Islet precursor cell (in vitro differentiated cells): ENCODE results near the gene TRAPPC10.

Experiments used
- DNase-seq: peaks from one replicate; pipeline ENCODE4 v3.0.0-alpha.2; 2018

Gene TRAPPC10

GRCh38 chr21:44038063-44038462, 26.0 kb downstream of the TRAPPC10 start:
- no peak for DNase-seq

GRCh38 chr21:44039828-44040227, 27.7 kb downstream of the TRAPPC10 start:
- peak; percentile 10 for DNase-seq

GRCh38 chr21:44043613-44044012, 31.5 kb downstream of the TRAPPC10 start:
- peak; percentile 31 for DNase-seq

- peak; percentile 38 for DNase-seq
Measured at GRCh38 chr21:44046734-44047133, 34.6 kb downstream of the TRAPPC10 start.

DNA sequence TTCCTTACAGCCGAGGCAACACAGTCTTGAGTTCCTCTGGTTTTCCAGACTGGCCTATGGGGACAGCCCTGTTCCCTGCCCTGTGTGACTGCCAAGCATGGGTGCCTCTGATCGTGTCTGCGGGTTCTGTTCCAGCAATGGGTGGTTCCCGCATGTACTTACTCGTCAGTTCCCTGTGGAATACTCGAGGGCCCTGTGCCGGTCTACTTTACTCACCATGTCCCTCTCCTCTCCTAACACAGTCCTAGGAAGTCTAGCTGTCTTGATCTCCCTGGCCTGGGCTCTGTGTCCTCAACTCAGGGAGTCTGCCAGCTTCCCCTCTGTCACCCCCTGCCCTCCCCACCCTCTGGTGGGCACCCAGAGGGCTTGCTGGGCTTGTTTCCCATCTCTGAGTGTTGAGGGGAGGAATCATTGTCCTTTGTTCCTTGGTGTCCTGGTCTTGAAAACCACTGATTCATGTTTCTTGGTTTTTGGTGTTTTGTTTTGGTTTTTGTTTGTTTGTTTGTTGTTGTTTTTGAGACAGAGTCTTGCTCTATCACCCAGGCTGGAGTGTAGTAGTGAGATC, 36.0 kb downstream of the TRAPPC10 start:
- DNase-seq, result peak; percentile 36

DNA sequence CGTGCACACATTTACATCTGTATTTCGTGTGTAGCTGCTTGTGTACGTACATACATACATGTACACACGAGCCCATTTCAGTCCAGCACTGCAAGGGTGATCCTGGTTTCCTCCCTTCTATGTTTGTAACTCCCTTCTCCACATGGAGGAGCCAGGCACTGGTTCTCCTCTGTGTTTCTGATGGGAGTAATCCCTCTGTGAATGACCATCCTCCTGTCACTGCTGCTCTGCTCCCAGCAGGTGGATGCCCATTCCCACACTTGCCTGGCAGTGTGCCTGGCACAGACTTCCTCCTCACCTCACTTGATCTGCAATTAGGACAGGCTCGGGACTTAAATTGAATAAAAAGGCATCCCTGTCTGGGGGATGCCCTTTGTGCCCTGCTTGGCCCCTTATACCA, 37.1 kb downstream of the TRAPPC10 start:
- DNase-seq, result peak; percentile 27

GRCh38 chr21:44049606-44050005, 37.5 kb downstream of the TRAPPC10 start:
- no peak for DNase-seq

- no peak for DNase-seq
Measured at GRCh38 chr21:44050276-44050675, 38.2 kb downstream of the TRAPPC10 start.

DNA sequence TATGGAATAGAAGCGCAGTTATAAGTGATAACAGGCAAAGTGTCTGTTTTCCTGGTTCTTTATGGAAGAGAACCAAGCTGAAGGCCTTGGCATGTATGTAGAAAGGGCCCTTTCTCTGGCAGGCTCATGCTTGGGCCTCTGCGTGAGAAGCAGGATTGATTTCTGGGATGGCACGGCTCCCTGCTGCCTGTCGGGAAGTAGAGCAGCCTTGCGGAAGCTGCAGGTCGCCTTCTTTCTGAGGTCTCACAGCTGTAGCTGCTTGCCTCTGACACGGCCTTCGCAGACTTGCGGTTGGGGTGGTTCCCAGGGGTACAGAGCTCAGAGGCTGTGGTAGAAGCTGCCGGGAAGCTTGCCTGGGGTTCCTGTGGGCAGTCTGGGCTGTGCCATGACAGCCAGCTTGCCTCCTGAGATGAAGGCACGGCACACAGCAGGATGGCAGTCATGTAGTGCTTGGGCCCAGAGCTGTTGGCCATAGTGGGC, 39.4 kb downstream of the TRAPPC10 start:
- peak; percentile 39 for DNase-seq

GRCh38 chr21:44052071-44052829, 40.1 kb downstream of the TRAPPC10 start:
- DNase-seq, result no peak

DNA sequence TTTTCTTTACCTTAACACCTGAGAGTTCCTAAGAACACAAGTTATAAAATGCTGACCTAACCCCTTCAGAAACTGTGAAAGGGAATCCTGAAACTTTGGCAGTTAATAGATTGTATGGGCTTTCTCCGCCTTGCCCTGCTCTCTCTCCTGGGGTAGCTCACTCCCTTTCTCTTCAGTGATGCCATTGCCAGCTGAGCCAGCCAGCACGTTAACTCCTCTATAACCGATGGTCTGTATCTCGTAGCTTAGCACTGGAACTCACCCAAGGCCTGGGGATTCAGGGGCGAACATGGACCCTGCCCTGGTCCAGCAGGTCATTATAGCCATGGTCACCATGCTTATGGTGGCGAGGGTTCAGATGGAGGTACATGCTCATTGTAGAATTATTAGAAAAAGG, 40.7 kb downstream of the TRAPPC10 start:
- DNase-seq, result no peak

DNA sequence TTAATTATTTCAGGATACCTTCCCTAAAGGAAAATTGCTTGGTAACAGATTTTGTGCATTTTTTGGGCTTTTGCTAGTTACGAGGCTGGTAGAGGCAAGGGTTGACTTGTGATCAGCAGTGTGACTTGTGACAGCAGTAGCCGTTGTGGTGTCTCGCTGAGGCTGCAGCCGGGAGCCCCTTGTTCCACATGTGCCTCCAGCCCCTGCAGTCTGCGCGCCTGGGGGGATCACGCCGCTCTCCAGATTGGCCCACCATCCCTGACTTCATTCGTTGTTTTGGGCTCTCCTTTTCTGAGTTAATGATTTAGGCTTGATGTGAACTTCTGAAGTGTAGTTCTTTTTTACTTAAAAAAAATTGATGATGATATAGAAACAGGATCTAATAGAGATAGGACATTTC, 41.5 kb downstream of the TRAPPC10 start:
- DNase-seq, result no peak

DNA sequence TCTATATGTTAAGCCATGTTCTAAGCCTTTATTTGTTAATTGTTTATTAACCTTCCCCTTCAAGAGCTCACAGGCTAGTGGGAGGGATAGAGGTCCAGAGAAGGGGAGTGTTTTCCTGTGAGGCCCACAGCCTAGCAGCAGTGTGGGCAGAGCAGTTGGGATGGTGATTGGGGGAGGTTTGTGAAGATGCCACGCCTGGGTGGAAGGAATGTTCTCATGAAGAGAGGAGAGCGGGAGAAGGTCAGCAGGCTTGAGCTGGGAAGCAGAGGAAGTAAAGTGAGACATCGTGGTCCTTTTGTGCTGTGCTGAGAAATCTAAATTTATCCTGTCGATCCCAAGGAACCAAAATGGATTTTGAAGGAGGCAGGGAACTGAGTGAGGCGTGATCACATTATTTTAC, 42.6 kb downstream of the TRAPPC10 start:
- DNase-seq, result no peak

DNA sequence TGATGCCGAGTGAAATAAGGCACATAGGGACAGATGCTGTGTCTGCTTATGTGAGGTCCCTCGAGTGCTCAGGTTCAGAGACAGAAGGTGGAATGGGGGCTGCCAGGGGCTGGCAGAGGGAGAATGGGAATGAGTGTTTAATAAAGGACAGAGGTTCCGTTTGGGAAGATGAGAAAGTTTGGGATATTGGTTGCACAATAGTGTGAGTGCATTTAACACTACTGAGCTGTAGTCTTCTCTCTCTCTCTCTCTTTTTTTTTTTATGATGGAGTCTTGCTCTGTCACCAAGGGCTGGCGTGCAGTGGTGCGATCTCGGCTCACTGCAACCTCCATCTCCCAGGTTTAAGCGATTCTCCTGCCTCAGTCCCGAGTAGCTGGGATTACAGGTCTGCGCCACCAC, 44.9 kb downstream of the TRAPPC10 start:
- no peak for DNase-seq

DNA sequence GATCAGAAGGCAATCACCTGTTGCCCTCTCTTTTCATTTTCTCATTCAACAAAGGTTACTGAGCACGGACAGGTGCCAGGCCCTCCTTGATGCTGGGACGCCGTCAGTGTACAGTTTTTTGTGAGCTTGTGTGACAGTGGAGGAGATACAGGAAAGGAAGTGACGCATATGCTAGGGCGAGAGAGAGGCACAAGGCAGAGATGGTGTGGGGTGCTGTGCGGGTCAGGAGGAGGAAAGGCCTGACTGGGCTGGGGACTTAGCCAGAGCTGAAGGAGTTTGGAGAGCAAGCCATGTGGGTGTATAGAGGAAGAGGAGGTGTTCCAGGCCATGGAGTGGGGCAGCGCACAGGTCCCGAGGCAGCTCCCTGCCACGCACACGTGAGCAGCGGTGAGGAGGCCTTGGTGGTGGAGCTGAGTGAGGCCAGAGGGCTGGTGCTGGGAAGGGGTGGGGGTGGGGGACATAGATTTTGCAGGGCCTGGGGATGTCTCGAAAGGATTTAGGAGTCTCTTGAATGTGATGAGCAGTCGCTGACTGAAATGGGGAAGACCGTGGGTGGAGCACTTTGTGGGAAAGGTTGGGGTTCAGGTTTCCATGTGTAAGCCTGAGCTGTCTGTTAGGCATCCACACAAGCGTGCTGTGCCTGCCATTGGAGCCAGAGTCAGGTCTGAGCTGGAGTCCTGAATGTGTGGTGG, 46.0 kb downstream of the TRAPPC10 start:
- no peak for DNase-seq

- no peak for DNase-seq
Measured at GRCh38 chr21:44058652-44058964, 46.5 kb downstream of the TRAPPC10 start.

DNA sequence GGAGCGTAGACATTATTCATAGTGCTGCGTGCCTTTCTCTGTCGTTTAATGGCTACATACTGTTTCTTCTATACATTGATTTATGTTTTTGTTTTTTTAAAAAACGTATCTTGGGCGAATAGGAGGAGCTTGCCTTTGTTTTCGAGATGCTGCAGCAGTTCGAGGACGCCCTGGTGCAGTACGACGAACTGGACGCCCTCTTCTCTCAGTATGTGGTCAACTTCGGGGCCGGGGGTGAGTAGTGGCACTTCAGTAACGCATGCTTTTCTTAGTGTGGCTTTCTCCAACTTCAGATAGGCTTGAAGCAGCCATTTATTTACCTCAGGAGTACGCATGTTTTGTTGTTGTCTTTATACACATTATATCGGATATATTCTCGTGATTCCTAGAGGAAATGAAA, 46.9 kb downstream of the TRAPPC10 start:
- no peak for DNase-seq

GRCh38 chr21:44059710-44060109, 47.6 kb downstream of the TRAPPC10 start:
- no peak for DNase-seq

DNA sequence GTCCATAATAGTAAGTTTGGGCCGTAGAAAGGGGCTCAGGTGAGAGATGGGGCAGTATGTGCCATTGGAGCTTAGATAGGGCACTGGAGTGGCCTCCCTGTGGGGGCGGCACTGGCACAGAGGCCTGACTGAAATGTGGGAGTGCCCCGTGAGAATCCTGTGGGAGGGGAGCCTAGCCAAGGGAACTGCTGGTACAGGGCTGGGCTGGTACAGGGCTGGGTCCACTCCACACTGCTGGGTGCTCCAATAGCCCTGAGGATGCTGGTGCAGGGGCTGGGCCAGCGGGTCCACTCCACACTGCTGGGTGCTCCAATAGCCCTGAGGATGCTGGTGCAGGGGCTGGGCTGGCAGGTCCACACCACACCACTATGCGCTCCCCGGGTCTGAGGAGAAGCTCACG, 50.3 kb downstream of the TRAPPC10 start:
- DNase-seq, result no peak

DNA sequence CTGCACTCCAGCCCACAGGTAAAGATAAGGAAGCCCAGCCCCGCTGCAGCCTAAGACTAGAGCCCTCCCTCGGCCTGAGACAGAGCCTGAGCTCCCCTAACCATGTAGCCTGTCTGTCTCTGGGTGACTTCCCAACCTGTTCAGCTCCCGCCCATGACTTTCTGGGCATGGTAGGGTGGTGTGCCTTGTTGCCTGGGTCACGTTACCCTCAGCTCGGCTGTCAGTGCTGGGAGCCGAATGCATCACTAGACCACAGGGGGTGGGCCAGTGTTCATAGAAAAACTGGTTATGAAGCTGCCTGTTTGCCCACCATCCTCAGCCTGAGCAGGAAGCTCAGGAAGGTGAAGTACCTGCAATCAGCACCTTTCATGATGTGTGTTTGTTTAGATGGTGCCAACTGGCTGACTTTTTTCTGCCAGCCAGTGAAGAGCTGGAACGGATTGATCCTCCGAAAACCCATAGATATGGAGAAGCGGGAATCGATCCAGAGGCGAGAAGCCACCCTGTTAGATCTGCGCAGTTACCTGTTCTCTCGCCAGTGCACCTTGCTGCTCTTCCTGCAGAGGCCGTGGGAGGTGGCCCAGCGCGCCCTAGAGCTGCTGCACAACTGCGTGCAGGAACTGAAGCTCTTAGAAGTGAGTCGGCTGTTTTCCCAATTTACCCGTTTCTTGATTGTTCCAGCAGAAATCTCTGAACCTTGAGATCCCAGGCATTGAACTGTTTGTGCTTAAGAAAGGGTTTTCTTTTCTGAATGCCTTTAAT, 51.2 kb downstream of the TRAPPC10 start:
- no peak for DNase-seq

GRCh38 chr21:44064852-44065403, 52.8 kb downstream of the TRAPPC10 start:
- DNase-seq, result no peak

- DNase-seq, result no peak
Measured at GRCh38 chr21:44065428-44065827, 53.3 kb downstream of the TRAPPC10 start.

DNA sequence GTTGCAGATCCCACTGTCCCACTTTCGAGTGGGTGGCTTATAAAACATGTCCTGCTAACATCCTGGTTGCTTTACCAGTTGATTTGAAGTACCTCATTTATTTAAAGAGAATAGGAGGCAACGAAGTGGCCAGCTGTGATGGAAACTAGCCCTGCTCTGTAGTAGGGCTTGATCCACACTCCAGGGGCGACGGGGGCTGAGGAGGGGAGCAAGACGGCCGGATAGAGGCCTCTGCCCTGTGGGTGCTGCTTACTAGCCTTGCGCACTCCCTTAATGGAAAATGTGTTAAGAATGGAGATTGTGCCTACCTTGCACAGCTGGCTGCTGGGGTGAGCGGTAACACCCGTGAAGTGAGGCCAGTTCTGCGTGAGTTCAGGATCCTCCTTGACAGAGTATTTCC, 54.0 kb downstream of the TRAPPC10 start:
- no peak for DNase-seq
